NCI-H748 (cell line): ENCODE measurements around the gene PHACTR1.

Experiments
- DNase-seq: peaks from one replicate; lab custom pipeline; 2025; ENCODE audit not compliant: unreplicated experiment; lab: John Stamatoyannopoulos, UW

The PHACTR1 gene

GRCh38 chr6:12976366-12976765 lies 259.8 kb downstream of the PHACTR1 start:
- no peak for DNase-seq

- DNase-seq, result no peak
Measured at GRCh38 chr6:12977206-12977605, 260.6 kb downstream of the PHACTR1 start.

- no peak for DNase-seq
Measured at GRCh38 chr6:12977806-12978205, 261.2 kb downstream of the PHACTR1 start.

- no peak for DNase-seq
Measured at GRCh38 chr6:12980741-12981140, 264.2 kb downstream of the PHACTR1 start.

- DNase-seq, result no peak
Measured at GRCh38 chr6:12984776-12985175, 268.2 kb downstream of the PHACTR1 start.

GRCh38 chr6:12987783-12988182 lies 271.2 kb downstream of the PHACTR1 start:
- DNase-seq, result no peak

GRCh38 chr6:12990162-12990561 lies 273.6 kb downstream of the PHACTR1 start:
- no peak for DNase-seq

- no peak for DNase-seq
Measured at GRCh38 chr6:12991435-12991834, 274.9 kb downstream of the PHACTR1 start.

GRCh38 chr6:12992770-12993169 lies 276.2 kb downstream of the PHACTR1 start:
- peak; percentile 98 for DNase-seq

- peak; percentile 57 for DNase-seq
Measured at GRCh38 chr6:12993283-12993898, 276.8 kb downstream of the PHACTR1 start.

- no peak for DNase-seq
Measured at GRCh38 chr6:12995419-12995818, 278.9 kb downstream of the PHACTR1 start.

- DNase-seq, result no peak
Measured at GRCh38 chr6:13000537-13000936, 284.0 kb downstream of the PHACTR1 start.

GRCh38 chr6:13001927-13002326 lies 285.4 kb downstream of the PHACTR1 start:
- DNase-seq, result no peak

- no peak for DNase-seq
Measured at GRCh38 chr6:13004601-13005000, 288.0 kb downstream of the PHACTR1 start.

- peak; percentile 99 for DNase-seq
Measured at GRCh38 chr6:13005994-13006393, 289.4 kb downstream of the PHACTR1 start.

GRCh38 chr6:13006578-13007300 lies 290.2 kb downstream of the PHACTR1 start:
- peak; percentile 49 for DNase-seq

- no peak for DNase-seq
Measured at GRCh38 chr6:13007744-13008143, 291.2 kb downstream of the PHACTR1 start.

GRCh38 chr6:13009031-13009430 lies 292.5 kb downstream of the PHACTR1 start:
- no peak for DNase-seq

- no peak for DNase-seq
Measured at GRCh38 chr6:13009461-13009860, 292.9 kb downstream of the PHACTR1 start.

- peak; percentile 99 for DNase-seq
Measured at GRCh38 chr6:13011612-13012146, 295.1 kb downstream of the PHACTR1 start.

GRCh38 chr6:13012296-13012695 lies 295.7 kb downstream of the PHACTR1 start:
- peak; percentile 86 for DNase-seq

- DNase-seq, result peak; percentile 79
Measured at GRCh38 chr6:13012977-13013680, 296.6 kb downstream of the PHACTR1 start.
